Rectal smooth muscle tissue (tissue), 1 donor: Measurements from ENCODE around the gene DUXB.

ENCODE experiments used
- H3K27ac ChIP-seq: one replicate; pipeline ENCODE4 v1.7.0; 2013; ENCODE audit warnings: low read depth, low read length, inconsistent platforms
- H3K27me3 ChIP-seq: one replicate; pipeline ENCODE4 v1.7.0; 2013; ENCODE audit warnings: low read length; ENCODE audit not compliant: control insufficient read depth, insufficient read depth
- H3K36me3 ChIP-seq: one replicate; pipeline ENCODE4 v1.7.0; 2013; ENCODE audit warnings: low read length; ENCODE audit not compliant: control insufficient read depth, insufficient read depth
- H3K4me1 ChIP-seq: one replicate; pipeline ENCODE4 v1.7.0; 2013; ENCODE audit warnings: low read length; ENCODE audit not compliant: control insufficient read depth, insufficient read depth
- H3K4me3 ChIP-seq: one replicate; pipeline ENCODE4 v1.7.0; 2013; ENCODE audit warnings: low read length
- H3K9ac ChIP-seq: one replicate; pipeline ENCODE4 v1.7.0; 2013; ENCODE audit warnings: low read length

DUXB gene

DNA sequence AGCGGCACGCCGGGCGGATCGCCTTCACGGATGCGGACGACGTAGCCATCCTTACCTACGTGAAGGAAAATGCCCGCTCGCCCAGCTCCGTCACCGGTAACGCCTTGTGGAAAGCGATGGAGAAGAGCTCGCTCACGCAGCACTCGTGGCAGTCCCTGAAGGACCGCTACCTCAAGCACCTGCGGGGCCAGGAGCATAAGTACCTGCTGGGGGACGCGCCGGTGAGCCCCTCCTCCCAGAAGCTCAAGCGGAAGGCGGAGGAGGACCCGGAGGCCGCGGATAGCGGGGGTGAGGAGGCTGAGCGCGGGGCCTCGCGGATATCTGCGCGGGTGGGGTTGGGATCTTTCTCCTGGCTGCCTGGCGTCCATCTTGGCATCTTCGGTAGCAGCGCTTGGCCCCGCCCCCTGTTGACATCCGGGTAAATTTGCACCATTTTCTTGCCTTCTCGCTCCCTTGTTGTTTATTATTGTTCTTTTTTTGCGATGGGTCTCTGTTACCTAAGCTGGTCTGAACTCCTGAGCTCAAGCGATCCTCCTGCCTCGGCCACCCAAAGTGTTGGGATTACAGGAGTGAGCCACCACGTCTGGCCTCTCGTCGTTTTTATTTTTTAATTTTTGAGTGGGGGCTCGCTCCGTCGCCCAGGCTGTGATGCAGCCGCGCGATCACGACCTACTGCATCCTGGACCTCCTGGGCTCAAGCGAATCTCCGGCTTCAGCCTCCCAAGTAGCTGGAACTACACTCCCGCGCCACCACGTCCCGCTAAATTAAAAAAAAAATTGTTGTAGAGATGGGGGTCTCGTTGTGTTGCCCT, 52.8 kb downstream of the DUXB start:
- Histone ChIP-seq H3K27me3 (no peaks in the 10 kb centered on the region), H3K4me1 (peaks cover 15% of the 10 kb centered on the region)

DNA sequence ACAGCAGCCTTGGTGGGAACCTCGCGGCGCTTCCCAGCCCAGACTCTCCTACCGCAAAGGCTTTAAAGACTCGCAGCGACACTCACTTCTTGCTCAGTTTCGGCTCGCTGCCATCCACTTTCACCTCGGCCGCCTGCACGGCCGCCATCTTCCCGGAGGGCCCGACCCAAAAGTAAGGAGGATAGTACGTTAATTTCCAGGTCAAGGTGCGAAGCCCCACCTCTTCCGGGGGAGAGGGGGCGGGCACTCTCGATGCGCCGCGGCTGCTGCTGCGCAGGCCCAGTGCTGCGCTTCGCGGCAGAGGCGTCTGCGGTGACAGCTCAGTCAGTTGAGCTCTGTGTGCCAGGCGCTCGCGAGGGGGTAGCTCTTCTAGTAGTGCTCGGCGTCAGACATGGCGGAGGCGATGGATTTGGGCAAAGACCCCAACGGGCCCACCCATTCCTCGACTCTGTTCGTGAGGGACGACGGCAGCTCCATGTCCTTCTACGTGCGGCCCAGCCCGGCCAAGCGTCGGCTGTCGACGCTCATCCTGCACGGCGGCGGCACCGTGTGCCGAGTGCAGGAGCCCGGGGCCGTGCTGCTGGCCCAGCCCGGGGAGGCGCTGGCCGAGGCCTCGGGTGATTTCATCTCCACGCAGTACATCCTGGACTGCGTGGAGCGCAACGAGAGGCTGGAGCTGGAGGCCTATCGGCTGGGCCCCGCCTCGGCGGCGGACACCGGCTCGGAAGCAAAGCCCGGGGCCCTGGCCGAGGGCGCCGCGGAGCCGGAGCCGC, 53.6 kb downstream of the DUXB start, which contains the start of the genes KARS1 and TERF2IP:
TSS of gene KARS1 (minus strand) at position 174 of the 773 bp plus-strand sequence. CDS start at position 148, 26 bp downstream.
TSS of gene TERF2IP (plus strand) at position 282 of the 773 bp plus-strand sequence. CDS start at position 392, 110 bp downstream.
- Histone ChIP-seq H3K27me3 (no peaks in the 10 kb centered on the region), H3K27ac (peak within 1 kb of the TSS; percentile 96), H3K4me1 (peaks cover 15% of the 10 kb centered on the region), H3K36me3 (peaks cover 4% of the 10 kb centered on the region), H3K9ac (peak within 1 kb of the TSS; percentile 98), H3K4me3 (peak within 1 kb of the TSS; percentile 94)

More for the DNA sequence above, 52.8 kb downstream of the DUXB start:
- peak overlapping the region; percentile 98 for H3K9ac ChIP-seq
- H3K4me3 ChIP-seq = peak overlapping the region; percentile 94
- H3K27ac ChIP-seq = peak overlapping the region; percentile 96
- peaks cover 4% of the 10 kb centered on the region for H3K36me3 ChIP-seq

DNA sequence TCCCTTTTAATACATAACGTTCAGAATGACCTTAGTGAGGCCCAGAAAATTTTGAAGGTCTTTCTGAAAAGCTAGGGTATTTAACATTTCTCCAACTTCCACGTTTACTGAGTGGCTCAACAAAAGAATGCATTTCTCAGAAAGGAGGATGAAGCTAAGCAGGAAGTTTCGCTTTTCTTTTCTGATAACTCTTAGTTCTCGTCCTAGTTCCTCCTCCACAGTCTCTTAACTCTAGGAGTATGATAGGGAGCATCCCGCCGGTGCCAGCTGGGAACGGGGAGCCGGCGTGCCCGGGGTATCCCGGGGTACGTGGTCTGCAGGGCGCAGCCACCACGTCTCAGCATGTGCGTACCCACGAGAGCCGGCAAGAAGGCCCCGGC, 54.2 kb downstream of the DUXB start:
- peak overlapping the region; percentile 87 for H3K9ac ChIP-seq
- H3K27me3 ChIP-seq = no peaks in the 10 kb centered on the region
- H3K27ac ChIP-seq = peak overlapping the region; percentile 96
- peaks cover 13% of the 10 kb centered on the region for H3K4me1 ChIP-seq
- H3K36me3 ChIP-seq = peaks cover 4% of the 10 kb centered on the region
- peak overlapping the region; percentile 94 for H3K4me3 ChIP-seq

- no peak overlapping the region for H3K4me3 ChIP-seq
- peaks cover 11% of the 10 kb centered on the region for H3K36me3 ChIP-seq
Observed at GRCh38 chr16:75644240-75645012, 56.8 kb downstream of the DUXB start.

More at GRCh38 chr16:75644240-75645012, 56.8 kb downstream of the DUXB start:
- no peak overlapping the region for H3K27ac ChIP-seq
- H3K27me3 ChIP-seq = no peaks in the 10 kb centered on the region
- peaks cover 5% of the 10 kb centered on the region for H3K4me1 ChIP-seq
- H3K9ac ChIP-seq = no peak overlapping the region
